Sigmoid colon (tissue), 7 donors: ENCODE data around the gene RPL7A. TPM values are rescaled to one million over a fixed set of nuclear protein-coding genes. Genes with fewer than 3 reads are reported as not detected.
"Not testable (repeated sequence)": the region's sequence is repeated elsewhere in the genome, so short reads cannot be mapped to it uniquely, and the experiment has no call there.

ENCODE experiments used
- DNase-seq: peaks from one replicate; pipeline ENCODE4 v3.0.0-alpha.2; 2019
- H3K27ac ChIP-seq, 4 donors: fragments of 200-600 bp; sonication (generic); one replicate each; pipeline ENCODE4 v1.5.1; 2016 to 2019; ENCODE audit warnings: mild to moderate bottlenecking in 1 of 4
- H3K27me3 ChIP-seq, 3 donors: fragments of 200-600 bp; sonication (generic); one replicate each; pipeline ENCODE4 v1.5.1; 2019; ENCODE audit warnings: mild to moderate bottlenecking in 1 of 3
- H3K36me3 ChIP-seq, 4 donors: fragments of 200-600 bp; sonication (generic); one replicate each; pipeline ENCODE4 v1.5.1; 2016 to 2019
- H3K4me1 ChIP-seq, 4 donors: fragments of 200-600 bp; sonication (generic); one replicate each; pipeline ENCODE4 v1.5.1; 2017 to 2019
- H3K4me3 ChIP-seq, 4 donors: fragments of 200-600 bp; sonication (generic); one replicate each; pipeline ENCODE4 v1.5.1; 2017 to 2019; ENCODE audit warnings: mild to moderate bottlenecking in 2 of 4, moderate library complexity in 1 of 4
- H3K9me3 ChIP-seq, 4 donors: fragments of 200-600 bp in 3 of 4; sonication (generic) in 3 of 4; one replicate each; pipeline versions ENCODE4 v1.5.1 to v1.6.1; 2013 to 2019
- CTCF ChIP-seq, 4 experiments: fragments of 450-650 bp in 3 of 4; fragments of 200-600 bp in 1 of 4; IDR thresholded peaks; one replicate each; pipeline ENCODE4 v1.5.1; 2016 to 2019; ENCODE audit warnings: antibody characterized with exemption in 4 of 4, mild to moderate bottlenecking in 3 of 4, moderate library complexity in 2 of 4
- EP300 ChIP-seq, 4 donors: sonication (generic); formaldehyde crosslinking; IDR thresholded peaks; one replicate each; pipeline ENCODE4 v1.6.1; 2017; ENCODE audit warnings: antibody characterized with exemption in 4 of 4
- POLR2A ChIP-seq, 2 donors: fragments of 450-650 bp; IDR thresholded peaks; one replicate each; pipeline ENCODE4 v1.6.1; 2016; ENCODE audit warnings: antibody characterized with exemption in 2 of 2, mild to moderate bottlenecking in 2 of 2, moderate library complexity in 2 of 2
- POLR2AphosphoS5 ChIP-seq, 4 donors: sonication (generic); formaldehyde crosslinking; IDR thresholded peaks; one replicate each; pipeline ENCODE4 v1.6.1; 2017; ENCODE audit warnings: antibody characterized with exemption in 4 of 4
- WGBS, 2 donors: extraction: QIAGEN DNeasy Blood & Tissue Kit; methylation state at CpG; one replicate each; pipeline ENCODE4 v1.1.7; 2013; 5-methylcytosine and 5-hydroxymethylcytosine counted together
- intact Hi-C: fragments of 100-400 bp; cut with DNase I; formaldehyde crosslinking; loops from one replicate; pipeline ENCODE4 v1.15.1; 2023
- polyA plus RNA-seq, 3 donors: library from polyadenylated mRNA; stranded (reverse); fragments of 200-250 nt; gene quantifications; one replicate each; pipeline ENCODE4 v1.2.3, GENCODE V29; 2013
- total RNA-seq, 4 donors: library from RNA; depleted of rRNA; stranded (reverse); fragments of >200 nt; gene quantifications; one replicate each; pipeline ENCODE4 v1.1.0, GENCODE V29; 2016
- donor health status: healthy with polysubstance abuse.
- donor health status: Bipolar disorder and iron deficiency.
- donor health status: healthy.

RPL7A gene
- total RNA-seq: 1,000 to 10,000 TPM; 2,027 to 2,561 (median 2,271) TPM
- polyA plus RNA-seq: 1,000 to 10,000 TPM; 2,364 to 4,020 (median 2,962) TPM

GRCh38 chr9:133347985-133348717 is at the start of gene RPL7A, which contains the start of gene MED22:
Gene RPL7A (plus strand): TSS chr9:133348218. CDS start chr9:133348244, 26 bp downstream.
Gene MED22 (minus strand): TSS chr9:133348131. CDS start chr9:133346662, 1,469 bp downstream.
- peaks cover 0 to 31% (median 27%) of the 10 kb centered on the region in 4 donors for H3K4me1 ChIP-seq
- H3K36me3 ChIP-seq: peaks cover 35 to 69% (median 56%) of the 10 kb centered on the region in 4 donors
- peak; percentile 97 for DNase-seq
- no peaks in the 10 kb centered on the region for H3K27me3 ChIP-seq
- H3K4me3 ChIP-seq: peak within 1 kb of the TSS; percentile 78 to 96 (median 88)
- 0% methylated on average over 64 of the region's 64 CpGs for WGBS, 2 donors
- intact Hi-C loops: loop anchor here (1.0 to 5.0 kb wide), 2 partner anchors 28 to 114 kb away; partner anchors contain the start of genes STKLD1 and SURF4
- TF ChIP-seq POLR2A (IDR thresholded peaks at IDR 0.05) (peak; percentile 90 to 92), CTCF (IDR thresholded peaks at IDR 0.05) (no peak), EP300 (IDR thresholded peaks at IDR 0.05) (no peak), POLR2AphosphoS5 (IDR thresholded peaks at IDR 0.05) (peak; percentile 90 to 98 (median 95))
- H3K9me3 ChIP-seq: no peaks in the 10 kb centered on the region
- peak within 1 kb of the TSS; percentile 90 to 93 (median 92) for H3K27ac ChIP-seq

- H3K4me1 ChIP-seq, H3K27ac ChIP-seq, H3K4me3 ChIP-seq, DNase-seq, H3K9me3 ChIP-seq, H3K36me3 ChIP-seq, intact Hi-C loops: not testable (repeated sequence)
- H3K27me3 ChIP-seq: peaks cover 0 to 13% (median 0%) of the 10 kb centered on the region in 3 donors
- WGBS, 2 donors: 84 to 85% methylated on average over 16 of the region's 16 CpGs
Observed at GRCh38 chr9:133299996-133300395, 48.0 kb upstream of the RPL7A start.

GRCh38 chr9:133301253-133302230 is 46.5 kb upstream of the RPL7A start:
- intact Hi-C loops: no loop called here
- 84 to 93% methylated on average over 13 of the region's 13 CpGs for WGBS, 2 donors
- TF ChIP-seq POLR2AphosphoS5 (IDR thresholded peaks at IDR 0.05) (no peak), POLR2A (IDR thresholded peaks at IDR 0.05) (no peak), CTCF (IDR thresholded peaks at IDR 0.05) (no peak), EP300 (IDR thresholded peaks at IDR 0.05) (no peak)

GRCh38 chr9:133303266-133304157 is 44.5 kb upstream of the RPL7A start:
- peaks cover 0 to 11% (median 0%) of the 10 kb centered on the region in 3 donors for H3K27me3 ChIP-seq
- intact Hi-C loops: no loop called here
- TF ChIP-seq EP300 (IDR thresholded peaks at IDR 0.05) (no peak), POLR2AphosphoS5 (IDR thresholded peaks at IDR 0.05) (no peak), POLR2A (IDR thresholded peaks at IDR 0.05) (no peak), CTCF (IDR thresholded peaks at IDR 0.05) (no peak)
- no peak overlapping the region for H3K4me3 ChIP-seq
- H3K27ac ChIP-seq: no peak overlapping the region
- H3K36me3 ChIP-seq: no peaks in the 10 kb centered on the region
- no peaks in the 10 kb centered on the region for H3K4me1 ChIP-seq
- H3K9me3 ChIP-seq: no peaks in the 10 kb centered on the region
- WGBS, 2 donors: 82 to 86% methylated on average over 26 of the region's 26 CpGs
- no peak for DNase-seq

More at GRCh38 chr9:133301253-133302230, 46.5 kb upstream of the RPL7A start:
- no peaks in the 10 kb centered on the region for H3K36me3 ChIP-seq
- no peak overlapping the region for H3K27ac ChIP-seq
- no peak for DNase-seq
- H3K9me3 ChIP-seq: no peaks in the 10 kb centered on the region
- no peaks in the 10 kb centered on the region for H3K4me1 ChIP-seq
- H3K4me3 ChIP-seq: no peak overlapping the region
- peaks cover 0 to 11% (median 0%) of the 10 kb centered on the region in 3 donors for H3K27me3 ChIP-seq
